ENCODE measurements around the gene MAP3K7. TPM values are rescaled to one million over a fixed set of nuclear protein-coding genes. Genes with fewer than 3 reads are reported as not detected.

Gene MAP3K7
- total and polyA plus RNA-seq, 2 donors (not counting 3 experiments of a cell fraction or from before 2014, with no cell fraction given): 15.3 to 25.6 TPM

GRCh38 chr6:90578894-90579549 is 7.8 kb downstream of the MAP3K7 start:
- H4K20me1 ChIP-seq (replicated peaks; ENCODE audit: control insufficient read depth, extremely low read depth, insufficient read depth, low read length): no peaks in the 10 kb centered on the region
- peaks cover 67% of the 10 kb centered on the region for H3K79me2 ChIP-seq (ENCODE audit: control insufficient read depth, insufficient read depth, low read length)
- H3K4me1 ChIP-seq (ENCODE audit: control insufficient read depth, extremely low read depth, insufficient read depth, low read length): no peaks in the 10 kb centered on the region
- H3K9ac ChIP-seq (replicated peaks; ENCODE audit: extremely low read depth, insufficient read depth, low read length): no peak overlapping the region
- no peak overlapping the region for H3K4me2 ChIP-seq (ENCODE audit: insufficient read depth, low read length)
- FAIRE-seq: peak; percentile 67
- no peaks in the 10 kb centered on the region for H3K9me3 ChIP-seq (replicated peaks; ENCODE audit: control insufficient read depth, insufficient read depth, low read length)
- no peak overlapping the region for H3K27ac ChIP-seq (ENCODE audit: insufficient read depth, low read depth, low read length)
- no peak for DNase-seq (ENCODE audit: low read depth, low spot score)
- POLR2A ChIA-PET: no interaction called here
- H3K27me3 ChIP-seq (ENCODE audit: control insufficient read depth in 2 of 2, insufficient read depth in 2 of 2, low read length in 2 of 2): no peaks in the 10 kb centered on the region
- TF ChIP-seq MYC (IDR thresholded peaks at IDR 0.05; ENCODE audit: low read depth, low read length): no peak
- no peak for TF ChIP-seq FOS (IDR thresholded peaks at IDR 0.05; ENCODE audit: borderline replicate concordance, insufficient read depth, low read length)
- TF ChIP-seq, protein P1, sequence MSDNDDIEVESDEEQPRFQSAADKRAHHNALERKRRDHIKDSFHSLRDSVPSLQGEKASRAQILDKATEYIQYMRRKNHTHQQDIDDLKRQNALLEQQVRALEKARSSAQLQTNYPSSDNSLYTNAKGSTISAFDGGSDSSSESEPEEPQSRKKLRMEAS (IDR thresholded peaks at IDR 0.05; ENCODE audit: insufficient read depth, insufficient read length): no peak
- no peak for TF ChIP-seq GATA2 (IDR thresholded peaks at IDR 0.05; ENCODE audit: insufficient read depth, insufficient read length, low read depth, low read length)
- no peak for TF ChIP-seq EZH2 (IDR thresholded peaks at IDR 0.05; ENCODE audit: borderline replicate concordance, low read depth, low read length, severe bottlenecking)
- no peak for TF ChIP-seq POLR2A (IDR thresholded peaks at IDR 0.05; ENCODE audit: low read depth, low read length)
- dilution Hi-C loops (cut with MboI; ENCODE audit: extremely low pct_ligation_motif_present, low sequenced_read_pairs) (no loop called here), intact Hi-C loops (cut with micrococcal nuclease) (no loop called here)
- no TSS peak for BruUV-seq (replicated peaks)
- no peaks in the 10 kb centered on the region for H3K36me3 ChIP-seq (ENCODE audit: control insufficient read depth in 2 of 2, extremely low read depth in 1 of 2, insufficient read depth in 2 of 2, low read length in 2 of 2)
- no peak overlapping the region for H3K4me3 ChIP-seq (replicated peaks in 1 of 3; ENCODE audit: insufficient read depth in 1 of 3, low read depth in 1 of 3, low read length in 3 of 3)
- H3K9me1 ChIP-seq (replicated peaks; ENCODE audit: control insufficient read depth, extremely low read depth, insufficient read depth, low read length): no peaks in the 10 kb centered on the region
- CTCF ChIA-PET: interaction anchor here (1.3 kb wide), 1 partner anchor 10 kb away, joined by 4 read pairs; no protein-coding TSS in a partner anchor
- H2AFZ ChIP-seq (ENCODE audit: low read depth, low read length): no peak overlapping the region

- Histone ChIP-seq H3K9ac (replicated peaks; ENCODE audit: extremely low read depth, insufficient read depth, low read length) (no peak overlapping the region), H4K20me1 (replicated peaks; ENCODE audit: control insufficient read depth, extremely low read depth, insufficient read depth, low read length) (peaks cover 2% of the 10 kb centered on the region), H3K27ac (ENCODE audit: insufficient read depth, low read depth, low read length) (no peak overlapping the region), H3K9me1 (replicated peaks; ENCODE audit: control insufficient read depth, extremely low read depth, insufficient read depth, low read length) (no peaks in the 10 kb centered on the region), H2AFZ (ENCODE audit: low read depth, low read length) (no peak overlapping the region), H3K79me2 (ENCODE audit: control insufficient read depth, insufficient read depth, low read length) (peaks cover 46% of the 10 kb centered on the region), H3K9me3 (replicated peaks; ENCODE audit: control insufficient read depth, insufficient read depth, low read length) (no peaks in the 10 kb centered on the region), H3K36me3 (ENCODE audit: control insufficient read depth in 2 of 2, extremely low read depth in 1 of 2, insufficient read depth in 2 of 2, low read length in 2 of 2) (no peaks in the 10 kb centered on the region), H3K4me3 (replicated peaks in 1 of 3; ENCODE audit: insufficient read depth in 1 of 3, low read depth in 1 of 3, low read length in 3 of 3) (no peak overlapping the region), H3K4me1 (ENCODE audit: control insufficient read depth, extremely low read depth, insufficient read depth, low read length) (no peaks in the 10 kb centered on the region), H3K27me3 (ENCODE audit: control insufficient read depth in 2 of 2, insufficient read depth in 2 of 2, low read length in 2 of 2) (no peaks in the 10 kb centered on the region), H3K4me2 (ENCODE audit: insufficient read depth, low read length) (no peak overlapping the region)
- dilution Hi-C loops (cut with MboI; ENCODE audit: extremely low pct_ligation_motif_present, low sequenced_read_pairs): no loop called here
- intact Hi-C loops (cut with micrococcal nuclease): no loop called here
- ChIA-PET CTCF (interaction anchor here (1.1 to 1.8 kb wide), 4 partner anchors 27 to 635 kb away, joined by 3 to 15 read pairs (median 4); no protein-coding TSS in a partner anchor), POLR2A (no interaction called here)
- DNase-seq (ENCODE audit: low read depth, low spot score) (no peak), FAIRE-seq (no peak)
- no TSS peak for BruUV-seq (replicated peaks)
- no peak for TF ChIP-seq POLR2A (IDR thresholded peaks at IDR 0.05; ENCODE audit: low read depth, low read length)
- TF ChIP-seq POLR2AphosphoS5 (IDR thresholded peaks at IDR 0.05; ENCODE audit: insufficient read depth, low read depth, low read length): no peak
- TF ChIP-seq FOS (IDR thresholded peaks at IDR 0.05; ENCODE audit: borderline replicate concordance, insufficient read depth, low read length): no peak
- TF ChIP-seq, protein P1 (IDR thresholded peaks at IDR 0.05; ENCODE audit: insufficient read depth, insufficient read length): no peak
- TF ChIP-seq GATA2 (IDR thresholded peaks at IDR 0.05; ENCODE audit: insufficient read depth, insufficient read length, low read depth, low read length): no peak
- TF ChIP-seq EZH2 (IDR thresholded peaks at IDR 0.05; ENCODE audit: borderline replicate concordance, low read depth, low read length, severe bottlenecking): no peak
- no peak for TF ChIP-seq JUN (IDR thresholded peaks at IDR 0.05; ENCODE audit: borderline replicate concordance, insufficient read depth, insufficient read length, low read depth)
- TF ChIP-seq, protein P2, sequence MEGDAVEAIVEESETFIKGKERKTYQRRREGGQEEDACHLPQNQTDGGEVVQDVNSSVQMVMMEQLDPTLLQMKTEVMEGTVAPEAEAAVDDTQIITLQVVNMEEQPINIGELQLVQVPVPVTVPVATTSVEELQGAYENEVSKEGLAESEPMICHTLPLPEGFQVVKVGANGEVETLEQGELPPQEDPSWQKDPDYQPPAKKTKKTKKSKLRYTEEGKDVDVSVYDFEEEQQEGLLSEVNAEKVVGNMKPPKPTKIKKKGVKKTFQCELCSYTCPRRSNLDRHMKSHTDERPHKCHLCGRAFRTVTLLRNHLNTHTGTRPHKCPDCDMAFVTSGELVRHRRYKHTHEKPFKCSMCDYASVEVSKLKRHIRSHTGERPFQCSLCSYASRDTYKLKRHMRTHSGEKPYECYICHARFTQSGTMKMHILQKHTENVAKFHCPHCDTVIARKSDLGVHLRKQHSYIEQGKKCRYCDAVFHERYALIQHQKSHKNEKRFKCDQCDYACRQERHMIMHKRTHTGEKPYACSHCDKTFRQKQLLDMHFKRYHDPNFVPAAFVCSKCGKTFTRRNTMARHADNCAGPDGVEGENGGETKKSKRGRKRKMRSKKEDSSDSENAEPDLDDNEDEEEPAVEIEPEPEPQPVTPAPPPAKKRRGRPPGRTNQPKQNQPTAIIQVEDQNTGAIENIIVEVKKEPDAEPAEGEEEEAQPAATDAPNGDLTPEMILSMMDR (IDR thresholded peaks at IDR 0.05; ENCODE audit: extremely low read depth in 1 of 2, insufficient read depth in 1 of 2, low read depth in 1 of 2, low read length in 2 of 2): no peak
- no peak for TF ChIP-seq MYC (IDR thresholded peaks at IDR 0.05; ENCODE audit: low read depth, low read length)
Measured at GRCh38 chr6:90575267-90575666, 11.6 kb downstream of the MAP3K7 start.

All from endothelial cell of umbilical vein (primary cell).